Subcutaneous adipose tissue (tissue), 4 donors: ENCODE data around the gene MICOS13. TPM values are rescaled to one million over a fixed set of nuclear protein-coding genes. Genes with fewer than 3 reads are reported as not detected.

ENCODE experiments used
- CTCF ChIP-seq: fragments of 450-650 bp; IDR thresholded peaks from one replicate; pipeline ENCODE4 v1.5.1; 2016; ENCODE audit warnings: low read depth, mild to moderate bottlenecking, control low read depth, antibody characterized with exemption, moderate library complexity
- total RNA-seq, 4 donors: library from RNA; depleted of rRNA; stranded (reverse); fragments of >200 nt; gene quantifications; one replicate each; pipeline ENCODE4 v1.1.0, GENCODE V29; 2016

MICOS13 gene
- total RNA-seq, 4 donors from 2014 or later = 41.1 to 67.8 (median 47.7) TPM

GRCh38 chr19:5635427-5635826 lies 44.9 kb downstream of the MICOS13 start:
- no peak for TF ChIP-seq CTCF

GRCh38 chr19:5632657-5633056 lies 47.7 kb downstream of the MICOS13 start:
- no peak for TF ChIP-seq CTCF

- TF ChIP-seq CTCF = no peak
Measured at GRCh38 chr19:5632241-5632612, 48.1 kb downstream of the MICOS13 start.

- no peak for TF ChIP-seq CTCF
Measured at GRCh38 chr19:5631567-5632240, 48.6 kb downstream of the MICOS13 start.

- no peak for TF ChIP-seq CTCF
Measured at GRCh38 chr19:5628919-5629481, 51.3 kb downstream of the MICOS13 start.

- TF ChIP-seq CTCF = no peak
Measured at GRCh38 chr19:5628461-5628860, 51.9 kb downstream of the MICOS13 start.

Other genes with a start within 250 kb of the MICOS13 start
- not detected for gene ZNRF4, start 225.1 kb downstream of the MICOS13 start, total RNA-seq
- under 1 TPM; 0.33 to 0.51 (median 0.41) TPM for gene TINCR, start 112.6 kb downstream of the MICOS13 start, total RNA-seq
- gene SAFB2, start 57.7 kb downstream of the MICOS13 start, total RNA-seq = 10 to 100 TPM; 33.6 to 72.0 (median 45.2) TPM
- gene SAFB, start 57.4 kb downstream of the MICOS13 start, total RNA-seq = 100 to 1,000 TPM in 2 of 4 donors, 10 to 100 TPM in 2; 65.5 to 135 (median 86.4) TPM
- gene HSD11B1L, start 511 bp upstream of the MICOS13 start, total RNA-seq = 10 to 100 TPM in 1 of 4 donors, 1 to 10 TPM in 3; 4.1 to 13.4 (median 7.6) TPM
- gene RPL36, start 9.8 kb upstream of the MICOS13 start, total RNA-seq = 100 to 1,000 TPM; 617 to 960 (median 857) TPM
- gene LONP1, start 39.6 kb upstream of the MICOS13 start, total RNA-seq = 10 to 100 TPM; 38.8 to 90.4 (median 43.5) TPM
- not detected for gene CATSPERD, start 40.1 kb upstream of the MICOS13 start, total RNA-seq
- 1 to 10 TPM in 1 of 4 donors, under 1 TPM in 1, not detected in 2; 0.66 to 1.9 TPM for gene PRR22, start 104.2 kb upstream of the MICOS13 start, total RNA-seq
- gene DUS3L, start 110.6 kb upstream of the MICOS13 start, total RNA-seq = 10 to 100 TPM; 19.4 to 25.1 (median 23.8) TPM
- not detected for gene NRTN, start 124.6 kb upstream of the MICOS13 start, total RNA-seq
- 1 to 10 TPM in 1 of 4 donors, not detected in 3; 1.1 TPM for gene FUT6, start 159.2 kb upstream of the MICOS13 start, total RNA-seq
- not detected for gene FUT3, start 170.9 kb upstream of the MICOS13 start, total RNA-seq
- not detected for gene FUT5, start 190.0 kb upstream of the MICOS13 start, total RNA-seq
- gene NDUFA11, start 223.3 kb upstream of the MICOS13 start, total RNA-seq = 100 to 1,000 TPM; 147 to 197 (median 162) TPM
- 10 to 100 TPM in 1 of 4 donors, 1 to 10 TPM in 2, under 1 TPM in 1; 0.65 to 13.0 (median 5.6) TPM for gene VMAC, start 224.4 kb upstream of the MICOS13 start, total RNA-seq
- gene CAPS, start 233.7 kb upstream of the MICOS13 start, total RNA-seq = 10 to 100 TPM in 1 of 4 donors, 1 to 10 TPM in 3; 1.5 to 13.4 (median 6.6) TPM